ENCODE data around the gene MYMK.
A peak's percentile ranks its signal among the peaks of the same experiment; 100 is the strongest.
"Not testable (repeated sequence)": the region's sequence is repeated elsewhere in the genome, so short reads cannot be mapped to it uniquely, and the experiment has no call there.

Gene MYMK

GRCh38 chr9:133524679-133525228, at the start of gene MYMK:
TSS of gene MYMK (minus strand) at chr9:133524959. CDS start at chr9:133524844, 115 bp downstream.
- no peak for DNase-seq

- DNase-seq = no peak
These were observed 49.2 kb upstream of the MYMK start for GRCh38 chr9:133573791-133574515.

- no peak for DNase-seq
These were observed 48.1 kb upstream of the MYMK start for GRCh38 chr9:133572821-133573361.

- DNase-seq = no peak
These were observed 47.3 kb upstream of the MYMK start for GRCh38 chr9:133571896-133572595.

GRCh38 chr9:133571391-133571890, 46.7 kb upstream of the MYMK start:
- no peak for DNase-seq

- DNase-seq = no peak
These were observed 45.9 kb upstream of the MYMK start for GRCh38 chr9:133570691-133571080.

GRCh38 chr9:133569891-133570690, 45.3 kb upstream of the MYMK start:
- no peak for DNase-seq

- DNase-seq = no peak
These were observed 44.5 kb upstream of the MYMK start for GRCh38 chr9:133569121-133569785.

- DNase-seq = no peak
These were observed 43.4 kb upstream of the MYMK start for GRCh38 chr9:133568186-133568585.

- DNase-seq = no peak
These were observed 42.1 kb upstream of the MYMK start for GRCh38 chr9:133566817-133567216.

- no peak for DNase-seq
These were observed 41.6 kb upstream of the MYMK start for GRCh38 chr9:133566382-133566781.

- DNase-seq = no peak
These were observed 39.8 kb upstream of the MYMK start for GRCh38 chr9:133564451-133565116.

- DNase-seq = not testable (repeated sequence)
These were observed 39.1 kb upstream of the MYMK start for GRCh38 chr9:133563814-133564213.

GRCh38 chr9:133563291-133563796, 38.6 kb upstream of the MYMK start:
- DNase-seq = no peak

GRCh38 chr9:133562611-133563290, 38.0 kb upstream of the MYMK start:
- no peak for DNase-seq

- DNase-seq = no peak
These were observed 37.3 kb upstream of the MYMK start for GRCh38 chr9:133561976-133562554.

GRCh38 chr9:133560944-133561343, 36.2 kb upstream of the MYMK start:
- no peak for DNase-seq

- DNase-seq = no peak
These were observed 35.6 kb upstream of the MYMK start for GRCh38 chr9:133560311-133560710.

- peak; percentile 38 for DNase-seq
These were observed 33.7 kb upstream of the MYMK start for GRCh38 chr9:133558191-133559126.
